H1 (cell line): ENCODE measurements around the gene SMIM20. TPM values are rescaled to one million over a fixed set of nuclear protein-coding genes. Genes with fewer than 3 reads are reported as not detected.

ENCODE experiments used
- CTCF ChIA-PET: fragments of 300-600 bp; sonication (Branson Sonifier 250); formaldehyde crosslinking; loops from one replicate; lab custom pipeline; 2021; ENCODE audit not compliant: partially characterized antibody; lab: Charles Lee
- POLR2A ChIA-PET: fragments of 300-600 bp; sonication (Branson Sonifier 250); formaldehyde crosslinking; loops from one replicate; lab custom pipeline; 2021; ENCODE audit warnings: inconsistent platforms; ENCODE audit not compliant: partially characterized antibody; lab: Charles Lee
- DNase-seq, 2 experiments: peaks; one replicate each; pipeline versions ENCODE4 v3.0.0 to v3.0.0-alpha.2; 2010 to 2022; ENCODE audit warnings: low spot score in 2 of 2, low read depth in 1 of 2, mixed read lengths in 1 of 2
- FAIRE-seq: peaks from 2 replicates; lab custom pipeline; 2011; peaks lifted over from hg19 to GRCh38; lab: Jason Lieb, UNC
- H2AFZ ChIP-seq: 2 replicates; pipeline ENCODE4 v1.8.1; 2012; ENCODE audit warnings: low read length, inconsistent platforms
- H2AK5ac ChIP-seq: 2 replicates; pipeline ENCODE4 v1.6.1; 2013; ENCODE audit warnings: low read depth, low read length
- H2BK120ac ChIP-seq: replicated peaks from 2 replicates; pipeline ENCODE3; 2013; ENCODE audit warnings: low read depth, low read length, inconsistent platforms
- H2BK12ac ChIP-seq: 2 replicates; pipeline ENCODE4 v1.6.1; 2013; ENCODE audit warnings: low read depth, low read length
- H2BK15ac ChIP-seq: 2 replicates; pipeline ENCODE4 v1.6.1; 2013; ENCODE audit warnings: low read length
- H2BK20ac ChIP-seq: 2 replicates; pipeline ENCODE4 v1.6.1; 2013; ENCODE audit warnings: low read length
- H2BK5ac ChIP-seq: 2 replicates; pipeline ENCODE4 v1.6.1; 2013; ENCODE audit warnings: low read depth, low read length
- H3K14ac ChIP-seq: 2 replicates; pipeline ENCODE4 v1.6.1; 2013; ENCODE audit warnings: inconsistent platforms; ENCODE audit not compliant: insufficient read length
- H3K18ac ChIP-seq: 2 replicates; pipeline ENCODE4 v1.6.1; 2013; ENCODE audit warnings: low read length; ENCODE audit errors: extremely low read depth
- H3K23ac ChIP-seq: 2 replicates; pipeline ENCODE4 v1.6.1; 2013; ENCODE audit warnings: inconsistent platforms; ENCODE audit not compliant: insufficient read length
- H3K23me2 ChIP-seq: 2 replicates; pipeline ENCODE4 v1.6.1; 2013; ENCODE audit warnings: low read depth, low read length
- H3K27ac ChIP-seq: 2 replicates; pipeline ENCODE4 v1.6.1; 2011; ENCODE audit warnings: low read depth, low read length, inconsistent platforms
- H3K27me3 ChIP-seq, 4 experiments: replicated peaks in 1 of 4; 1 replicate in 1 of 4; 2 replicates in 3 of 4; pipeline versions ENCODE4 v1.6.1 to v1.8.1; 2011 to 2013; ENCODE audit warnings: low read length in 3 of 4, mild to moderate bottlenecking in 3 of 4, inconsistent platforms in 2 of 4, mixed read lengths in 2 of 4, moderate library complexity in 1 of 4; ENCODE audit not compliant: control insufficient read depth in 3 of 4, insufficient read depth in 3 of 4; ENCODE audit errors: extremely low read depth in 1 of 4
- H3K36me3 ChIP-seq, 4 experiments: 2 replicates each; pipeline versions ENCODE4 v1.6.1 to v1.8.1; 2011 to 2013; ENCODE audit warnings: mild to moderate bottlenecking in 4 of 4, low read length in 3 of 4, moderate library complexity in 2 of 4, control low read depth in 1 of 4, inconsistent platforms in 1 of 4; ENCODE audit not compliant: insufficient read depth in 4 of 4, control insufficient read depth in 2 of 4
- H3K4ac ChIP-seq: replicated peaks from 2 replicates; pipeline ENCODE3; 2013; ENCODE audit warnings: low read length, low read depth, mixed read lengths, inconsistent platforms; ENCODE audit not compliant: insufficient read length
- H3K4me1 ChIP-seq, 4 experiments: replicated peaks in 1 of 4; 1 replicate in 1 of 4; 2 replicates in 3 of 4; pipeline versions ENCODE4 v1.6.1 to v1.8.1; 2011 to 2013; ENCODE audit warnings: low read length in 3 of 4, inconsistent platforms in 2 of 4, mixed read lengths in 1 of 4; ENCODE audit not compliant: insufficient read depth in 4 of 4, control insufficient read depth in 3 of 4
- H3K4me2 ChIP-seq, 2 experiments: 2 replicates each; pipeline versions ENCODE4 v1.6.1 to v1.8.1; 2011 to 2013; ENCODE audit warnings: low read depth in 2 of 2, low read length in 2 of 2, control low read depth in 1 of 2, inconsistent platforms in 1 of 2, mild to moderate bottlenecking in 1 of 2; ENCODE audit not compliant: insufficient read depth in 1 of 2
- H3K4me3 ChIP-seq, 4 experiments: fragments of 200-600, 300-600 bp in 1 of 4; sonication (generic), shearing (Covaris generic), sonication (Bioruptor Twin) in 1 of 4; 2 replicates each; pipeline versions ENCODE4 v1.5.1 to v1.8.1; 2011 to 2016; ENCODE audit warnings: low read length in 4 of 4, low read depth in 3 of 4, control low read depth in 2 of 4, inconsistent platforms in 2 of 4, mild to moderate bottlenecking in 2 of 4, mixed read lengths in 1 of 4, moderate library complexity in 1 of 4; ENCODE audit not compliant: insufficient read depth in 2 of 4; ENCODE audit errors: extremely low read depth in 1 of 4
- H3K56ac ChIP-seq: replicated peaks from 2 replicates; pipeline ENCODE3; 2013; ENCODE audit warnings: low read depth, mild to moderate bottlenecking, mixed read lengths, low read length, inconsistent platforms; ENCODE audit not compliant: insufficient read length
- H3K79me1 ChIP-seq: 2 replicates; pipeline ENCODE4 v1.6.1; 2013; ENCODE audit warnings: low read depth, low read length, control low read depth
- H3K79me2 ChIP-seq, 2 experiments: 2 replicates each; pipeline versions ENCODE4 v1.6.1 to v1.8.1; 2012 to 2013; ENCODE audit warnings: low read length in 2 of 2, mild to moderate bottlenecking in 2 of 2, inconsistent platforms in 1 of 2; ENCODE audit not compliant: insufficient read depth in 2 of 2, control insufficient read depth in 1 of 2
- H3K9ac ChIP-seq, 4 experiments: replicated peaks in 1 of 4; 1 replicate in 1 of 4; 2 replicates in 3 of 4; pipeline versions ENCODE4 v1.6.1 to v1.8.1; 2011 to 2013; ENCODE audit warnings: low read depth in 3 of 4, low read length in 3 of 4, control low read depth in 2 of 4, mild to moderate bottlenecking in 2 of 4, moderate library complexity in 2 of 4, inconsistent platforms in 1 of 4; ENCODE audit errors: extremely low read depth in 1 of 4
- H3K9me3 ChIP-seq, 2 experiments: 2 replicates each; pipeline versions ENCODE4 v1.6.1 to v1.8.1; 2012 to 2013; ENCODE audit warnings: mild to moderate bottlenecking in 2 of 2, moderate library complexity in 2 of 2, control low read depth in 1 of 2, inconsistent platforms in 1 of 2, low read depth in 1 of 2, low read length in 1 of 2, mixed read lengths in 1 of 2; ENCODE audit not compliant: insufficient read depth in 2 of 2
- H4K20me1 ChIP-seq, 2 experiments: replicated peaks in 1 of 2; 2 replicates each; pipeline versions ENCODE3 to v1.8.1; 2011 to 2013; ENCODE audit warnings: inconsistent platforms in 2 of 2, low read length in 2 of 2, mild to moderate bottlenecking in 1 of 2; ENCODE audit not compliant: insufficient read depth in 2 of 2, control insufficient read depth in 1 of 2
- H4K5ac ChIP-seq: 2 replicates; pipeline ENCODE4 v1.6.1; 2013; ENCODE audit warnings: low read length, low read depth, mixed read lengths, inconsistent platforms; ENCODE audit not compliant: insufficient read length
- H4K8ac ChIP-seq: 2 replicates; pipeline ENCODE4 v1.8.0; 2013; ENCODE audit warnings: mild to moderate bottlenecking, moderate library complexity, low read length, inconsistent platforms; ENCODE audit not compliant: insufficient read depth; ENCODE audit errors: extremely low read depth
- H4K91ac ChIP-seq: replicated peaks from 2 replicates; pipeline ENCODE3; 2013; ENCODE audit warnings: low read length, mixed read lengths, inconsistent platforms; ENCODE audit not compliant: insufficient read length
- CBX8 ChIP-seq: fragments of 300-800, 300-1000 bp; sonication (generic); IDR thresholded peaks from 2 replicates; pipeline ENCODE4 v1.7.1; 2016; ENCODE audit warnings: low read depth, low read length, borderline replicate concordance
- KDM4A ChIP-seq: IDR thresholded peaks from one replicate; pipeline ENCODE4 v1.7.1; 2012; ENCODE audit warnings: low read depth, mild to moderate bottlenecking, moderate library complexity, low read length, inconsistent platforms; ENCODE audit not compliant: severe bottlenecking
- NANOG ChIP-seq: IDR thresholded peaks from 2 replicates; pipeline ENCODE4 v1.6.1; 2011; ENCODE audit warnings: low read length, low read depth, mild to moderate bottlenecking, inconsistent platforms; ENCODE audit not compliant: insufficient read depth, poor library complexity, severe bottlenecking
- SIN3A ChIP-seq, 2 experiments: IDR thresholded peaks in 1 of 2; conservative IDR thresholded peaks in 1 of 2; 2 replicates each; pipeline ENCODE4 v1.6.1; 2011 to 2012; ENCODE audit warnings: low read length in 2 of 2, improper control_type of control experiment in 1 of 2, low read depth in 1 of 2, mild to moderate bottlenecking in 1 of 2
- SRF ChIP-seq: IDR thresholded peaks from 2 replicates; pipeline ENCODE4 v1.6.1; 2011; ENCODE audit warnings: mild to moderate bottlenecking, low read depth, low read length, moderate library complexity
- WGBS, 2 experiments: shearing (Covaris generic) in 1 of 2; methylation state at CpG; one replicate each; pipeline versions ENCODE4 v1.1.6 to v1.1.7; 2013 to 2015; ENCODE audit warnings: low lambda C conversion rate in 2 of 2, mixed read lengths in 2 of 2, inconsistent platforms in 1 of 2, low coverage in 1 of 2, missing lambda C conversion rate in 1 of 2; ENCODE audit not compliant: insufficient replicate concordance in 2 of 2, insufficient coverage in 1 of 2, insufficient read length in 1 of 2; ENCODE audit errors: extremely low coverage in 1 of 2, missing lambda C conversion rate in 1 of 2; 5-methylcytosine and 5-hydroxymethylcytosine counted together
- polyA plus RNA-seq, 7 experiments: library from polyadenylated mRNA; depleted of rRNA in 3 of 7; stranded (reverse) in 5 of 7; unstranded in 2 of 7; fragments of >200 nt in 5 of 7; fragments of 200-250 nt in 2 of 7; gene quantifications; 1 replicate in 5 of 7; 2 replicates in 1 of 7; 4 replicates in 1 of 7; pipeline versions ENCODE4 v1.2.1 to v1.2.3, GENCODE V29; 2011 to 2013; ENCODE audit warnings: missing spikeins in 2 of 7, mixed read lengths in 2 of 7
- total RNA-seq: library from RNA; stranded (reverse); fragmentation: NEBNext Ultra II Directional; extraction: Animal tissue kit (Norgen Biotek cat#: 25700); gene quantifications from 2 replicates; pipeline ENCODE4 v1.2.1, GENCODE V29; 2021
- TF ChIP-seq, protein P1 (sequence below): IDR thresholded peaks from 2 replicates; pipeline ENCODE4 v1.6.1; 2012; ENCODE audit warnings: inconsistent platforms

SMIM20 gene
- total and polyA plus RNA-seq, 2 of the 8 experiments (the other 6 are each of a cell fraction or from before 2014, with no cell fraction given): 21.9 to 36.9 TPM

DNA sequence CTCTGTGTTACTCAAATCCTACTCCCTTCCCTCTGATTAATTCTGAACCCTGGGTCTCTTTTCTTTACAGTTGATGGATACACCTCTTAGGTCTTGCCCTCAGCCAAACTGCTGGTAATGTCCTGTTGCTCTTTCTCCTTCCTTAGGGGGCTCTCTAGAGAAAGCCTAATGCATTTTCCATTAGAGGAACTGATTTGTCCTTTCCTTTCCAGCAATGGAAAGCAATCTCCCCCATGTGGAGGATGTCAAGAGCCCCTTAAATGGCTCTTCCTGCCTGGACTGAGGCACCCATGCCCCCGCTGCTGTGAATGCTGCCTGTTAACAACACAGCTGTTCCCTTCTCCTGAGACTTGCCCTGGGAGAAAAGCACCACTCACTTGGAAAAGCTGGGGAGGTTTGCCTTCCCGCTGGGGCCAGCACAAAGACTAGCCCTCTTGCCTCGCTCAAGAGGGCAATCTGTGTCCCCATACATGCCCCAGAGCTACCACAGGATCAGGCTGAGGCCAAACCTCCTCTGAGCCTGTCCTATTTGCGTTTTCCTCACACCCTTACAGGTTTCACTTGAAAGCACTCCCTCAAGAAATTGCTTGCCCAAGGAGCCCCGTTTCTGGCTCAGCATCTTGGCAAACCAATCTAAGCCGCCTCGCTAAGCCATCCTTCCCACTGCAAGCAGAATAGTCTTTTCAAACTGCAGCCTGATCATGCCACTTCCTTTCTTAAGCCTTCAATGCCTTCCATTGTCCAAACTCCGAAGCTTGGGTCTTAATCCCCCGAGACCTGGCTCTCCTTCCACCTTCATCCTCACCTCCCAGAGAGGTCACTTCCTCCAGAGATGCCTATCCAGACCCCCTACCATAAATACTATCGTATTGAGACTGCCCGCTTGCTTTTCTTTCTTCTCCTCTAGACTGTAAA is 23.2 kb upstream of the SMIM20 start:
- H3K9ac ChIP-seq: no peak overlapping the region
- H3K79me1 ChIP-seq: no peaks in the 10 kb centered on the region
- peak overlapping the region; percentile 50 for H4K91ac ChIP-seq
- no peak overlapping the region for H2BK120ac ChIP-seq
- peak overlapping the region; percentile 65 for H2AFZ ChIP-seq
- H2BK15ac ChIP-seq: peak overlapping the region; percentile 65; the same call in 1 of the 2 replicates
- FAIRE-seq: no peak
- no peak overlapping the region for H3K4me3 ChIP-seq
- peak overlapping the region; percentile 73 for H3K18ac ChIP-seq
- no peak overlapping the region for H3K56ac ChIP-seq
- no peaks in the 10 kb centered on the region for H4K20me1 ChIP-seq
- H4K5ac ChIP-seq: no peak overlapping the region
- no peaks in the 10 kb centered on the region for H3K23me2 ChIP-seq
- no peaks in the 10 kb centered on the region for H3K9me3 ChIP-seq
- H3K4me1 ChIP-seq: peaks cover 2 to 16% (median 11%) of the 10 kb centered on the region in 4 experiments; a peak in 6 of 7 replicates
- no peak overlapping the region; the same call in 1 of the 2 replicates for H4K8ac ChIP-seq
- H3K79me2 ChIP-seq: no peaks in the 10 kb centered on the region
- ChIA-PET CTCF (interaction anchor here (0.6 to 1.6 kb wide), 3 partner anchors 10 to 70 kb away, joined by 3 to 5 read pairs (median 4); no protein-coding TSS in a partner anchor), POLR2A (interaction anchor here (0.7 to 0.9 kb wide), 2 partner anchors 29 to 34 kb away, joined by 3 read pairs; no protein-coding TSS in a partner anchor)
- H3K4ac ChIP-seq: no peak overlapping the region
- H3K36me3 ChIP-seq: no peaks in the 10 kb centered on the region
- H2BK12ac ChIP-seq: 0 out of 2 replicates have a peak overlapping the region, but pooled peaks have one; percentile 72
- no peak overlapping the region for H3K23ac ChIP-seq
- no peak overlapping the region for H3K14ac ChIP-seq
- peak overlapping the region; percentile 74 for H2BK20ac ChIP-seq
- H2AK5ac ChIP-seq: no peak overlapping the region
- 0 out of 2 replicates have a peak overlapping the region, but pooled peaks have one; percentile 79 for H2BK5ac ChIP-seq
- H3K27ac ChIP-seq: no peak overlapping the region
- 73% methylated on average over 11 of the region's 11 CpGs; no CpG with 5 or more reads in 1 of the 2 experiments for WGBS, 2 experiments
- peak overlapping the region; percentile 12 to 15; a peak in 1 of 4 replicates for H3K4me2 ChIP-seq
- peak in 1 of 2 experiments; percentile 54 for DNase-seq
- H3K27me3 ChIP-seq: no peaks in the 10 kb centered on the region
- TF ChIP-seq CBX8: no peak
- TF ChIP-seq SRF: peak; percentile 53; the same call in 1 of the 2 replicates
- no peak for TF ChIP-seq NANOG
- TF ChIP-seq, protein P1, sequence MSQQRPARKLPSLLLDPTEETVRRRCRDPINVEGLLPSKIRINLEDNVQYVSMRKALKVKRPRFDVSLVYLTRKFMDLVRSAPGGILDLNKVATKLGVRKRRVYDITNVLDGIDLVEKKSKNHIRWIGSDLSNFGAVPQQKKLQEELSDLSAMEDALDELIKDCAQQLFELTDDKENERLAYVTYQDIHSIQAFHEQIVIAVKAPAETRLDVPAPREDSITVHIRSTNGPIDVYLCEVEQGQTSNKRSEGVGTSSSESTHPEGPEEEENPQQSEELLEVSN: 0 out of 2 replicates have a peak, but pooled peaks have one; percentile 11
- peak; percentile 13 for TF ChIP-seq KDM4A
- 0 out of 4 replicates have a peak, but pooled peaks of 1 of the 2 experiments have one; percentile 30 for TF ChIP-seq SIN3A (conservative IDR thresholded peaks at IDR 0.05 in 1 of 2, IDR thresholded peaks at IDR 0.05 in 1 of 2; ENCODE audit: low read depth in 1 of 2, low read length in 2 of 2)
